Endothelial cell of umbilical vein (primary cell): ENCODE data around the gene DLG1. TPM values are rescaled to one million over a fixed set of nuclear protein-coding genes. Genes with fewer than 3 reads are reported as not detected.

Experiments used
- BruUV-seq: library from RNA; stranded (reverse); fragments of 400-500 nt; replicated peaks from 2 replicates; lab custom pipeline; 2021; lab: Mats Ljungman, UMichigan
- CTCF ChIA-PET: fragments of 300-600, 350-600 bp; sonication (Branson Sonifier 250); formaldehyde crosslinking; loops from one replicate; lab custom pipeline; 2021; ENCODE audit warnings: antibody characterized with exemption, inconsistent platforms; lab: Charles Lee
- POLR2A ChIA-PET: fragments of 300-600, 350-600 bp; sonication (Branson Sonifier 250); formaldehyde crosslinking; loops from one replicate; lab custom pipeline; 2021; ENCODE audit warnings: antibody characterized with exemption, inconsistent platforms; lab: Charles Lee
- DNase-seq: peaks from one replicate; pipeline ENCODE4 v3.0.0-alpha.2; 2011; ENCODE audit warnings: low read depth, low spot score
- FAIRE-seq: peaks from 2 replicates; lab custom pipeline; 2011; peaks lifted over from hg19 to GRCh38; lab: Jason Lieb, UNC
- H2AFZ ChIP-seq: 2 replicates; pipeline ENCODE4 v1.6.0; 2012; ENCODE audit warnings: low read depth, low read length, control low read depth, inconsistent platforms
- H3K27ac ChIP-seq: 2 replicates; pipeline ENCODE4 v1.5.1; 2011; ENCODE audit warnings: low read depth, mild to moderate bottlenecking, control low read depth, low read length, moderate library complexity; ENCODE audit not compliant: insufficient read depth
- H3K27me3 ChIP-seq, 2 experiments: 2 replicates each; pipeline versions ENCODE4 v1.6.0 to v1.6.1; 2011; ENCODE audit warnings: low read length in 2 of 2, mixed read lengths in 1 of 2; ENCODE audit not compliant: control insufficient read depth in 2 of 2, insufficient read depth in 2 of 2
- H3K36me3 ChIP-seq, 2 experiments: 2 replicates in 1 of 2; 3 replicates in 1 of 2; pipeline ENCODE4 v1.5.1; 2011; ENCODE audit warnings: low read length in 2 of 2, mild to moderate bottlenecking in 1 of 2, moderate library complexity in 1 of 2; ENCODE audit not compliant: control insufficient read depth in 2 of 2, insufficient read depth in 2 of 2; ENCODE audit errors: extremely low read depth in 1 of 2
- H3K4me1 ChIP-seq: 3 replicates; pipeline ENCODE4 v1.5.1; 2011; ENCODE audit warnings: mild to moderate bottlenecking, low read length; ENCODE audit not compliant: control insufficient read depth, insufficient read depth; ENCODE audit errors: extremely low read depth
- H3K4me2 ChIP-seq: 2 replicates; pipeline ENCODE4 v1.6.1; 2011; ENCODE audit warnings: low read length, control low read depth, mixed read lengths; ENCODE audit not compliant: insufficient read depth
- H3K4me3 ChIP-seq, 3 experiments: fragments of 200-600 bp in 1 of 3; sonication (generic), shearing (Covaris generic) in 1 of 3; replicated peaks in 1 of 3; 2 replicates each; pipeline ENCODE4 v1.5.1; 2011 to 2016; ENCODE audit warnings: control low read depth in 3 of 3, low read length in 3 of 3, mild to moderate bottlenecking in 2 of 3, inconsistent platforms in 1 of 3, low read depth in 1 of 3, moderate library complexity in 1 of 3; ENCODE audit not compliant: insufficient read depth in 1 of 3
- H3K79me2 ChIP-seq: 2 replicates; pipeline ENCODE4 v1.6.0; 2012; ENCODE audit warnings: low read length, inconsistent platforms; ENCODE audit not compliant: control insufficient read depth, insufficient read depth
- H3K9ac ChIP-seq: replicated peaks from 2 replicates; pipeline ENCODE3; 2011; ENCODE audit warnings: low read length, control low read depth; ENCODE audit not compliant: insufficient read depth; ENCODE audit errors: extremely low read depth
- H3K9me1 ChIP-seq: replicated peaks from 3 replicates; pipeline ENCODE4 v1.6.0; 2011; ENCODE audit warnings: mild to moderate bottlenecking, low read length; ENCODE audit not compliant: control insufficient read depth, insufficient read depth; ENCODE audit errors: extremely low read depth
- H3K9me3 ChIP-seq: replicated peaks from 2 replicates; pipeline ENCODE4 v1.5.1; 2012; ENCODE audit warnings: low read length, inconsistent platforms; ENCODE audit not compliant: control insufficient read depth, insufficient read depth
- H4K20me1 ChIP-seq: replicated peaks from 2 replicates; pipeline ENCODE3; 2011; ENCODE audit warnings: mild to moderate bottlenecking, low read length; ENCODE audit not compliant: control insufficient read depth, insufficient read depth; ENCODE audit errors: extremely low read depth
- EZH2 ChIP-seq: IDR thresholded peaks from 2 replicates; pipeline ENCODE4 v1.6.1; 2012; ENCODE audit warnings: borderline replicate concordance, low read depth, mild to moderate bottlenecking, moderate library complexity, low read length, inconsistent platforms; ENCODE audit not compliant: severe bottlenecking
- GATA2 ChIP-seq: IDR thresholded peaks from 2 replicates; pipeline ENCODE4 v1.7.0; 2011; ENCODE audit warnings: low read depth, mild to moderate bottlenecking, moderate library complexity, mixed read lengths, low read length; ENCODE audit not compliant: insufficient read length, insufficient read depth
- MAX ChIP-seq: IDR thresholded peaks from 2 replicates; pipeline ENCODE4 v1.6.1; 2011; ENCODE audit not compliant: insufficient read depth, insufficient read length
- MYC ChIP-seq: IDR thresholded peaks from one replicate; pipeline ENCODE4 v1.6.1; 2011; ENCODE audit warnings: mild to moderate bottlenecking, low read depth, low read length
- POLR2A ChIP-seq: IDR thresholded peaks from 2 replicates; pipeline ENCODE4 v1.6.1; 2012; ENCODE audit warnings: low read depth, mild to moderate bottlenecking, control low read depth, low read length
- POLR2AphosphoS5 ChIP-seq: IDR thresholded peaks from 2 replicates; pipeline ENCODE4 v1.6.1; 2012; ENCODE audit warnings: low read depth, mild to moderate bottlenecking, control low read depth, low read length, moderate library complexity; ENCODE audit not compliant: insufficient read depth
- dilution Hi-C: fragments of 300-500 bp; cut with MboI; formaldehyde crosslinking; loops from one replicate; pipeline ENCODE4 v1.15.0; 2019; ENCODE audit warnings: low sequenced_read_pairs; ENCODE audit not compliant: extremely low pct_ligation_motif_present
- intact Hi-C: fragments of 100-400 bp; cut with micrococcal nuclease; formaldehyde crosslinking; loops from one replicate; pipeline ENCODE4 v1.10.0; 2022
- polyA plus RNA-seq, 4 experiments: library from polyadenylated mRNA; depleted of rRNA in 3 of 4; stranded (reverse) in 3 of 4; unstranded in 1 of 4; fragments of >200 nt; gene quantifications; 2 replicates each; pipeline versions ENCODE4 v1.2.1 to v1.2.3, GENCODE V29; 2011 to 2012; ENCODE audit warnings: missing spikeins in 1 of 4
- total RNA-seq: library from RNA; stranded (reverse); gene quantifications from 2 replicates; pipeline ENCODE4 v1.2.3, GENCODE V29; 2021

The DLG1 gene
- total and polyA plus RNA-seq, 2 donors (not counting 3 experiments of a cell fraction or from before 2014, with no cell fraction given): 26.5 to 80.1 TPM

GRCh38 chr3:197242784-197243432 lies 55.5 kb downstream of the DLG1 start:
- no TSS peak for BruUV-seq
- Histone ChIP-seq H3K36me3 (peaks cover 0 to 2% of the 10 kb centered on the region in 2 experiments), H3K4me3 (no peak overlapping the region), H3K9me3 (no peaks in the 10 kb centered on the region), H3K9me1 (no peaks in the 10 kb centered on the region), H3K79me2 (peaks cover 97% of the 10 kb centered on the region), H3K9ac (no peak overlapping the region), H3K27me3 (no peaks in the 10 kb centered on the region), H3K4me2 (no peak overlapping the region), H2AFZ (no peak overlapping the region), H3K27ac (no peak overlapping the region), H3K4me1 (no peaks in the 10 kb centered on the region), H4K20me1 (peaks cover 5% of the 10 kb centered on the region)
- dilution Hi-C loops (no loop called here), intact Hi-C loops (no loop called here)
- no peak for DNase-seq
- ChIA-PET POLR2A (no interaction called here), CTCF (no interaction called here)
- no peak for TF ChIP-seq GATA2
- no peak for TF ChIP-seq POLR2AphosphoS5
- TF ChIP-seq MYC: no peak
- no peak for TF ChIP-seq MAX
- TF ChIP-seq EZH2: no peak
- no peak for FAIRE-seq

- Histone ChIP-seq H3K9me3 (no peaks in the 10 kb centered on the region), H3K9ac (no peak overlapping the region), H3K4me1 (no peaks in the 10 kb centered on the region), H4K20me1 (peaks cover 12% of the 10 kb centered on the region), H3K36me3 (peaks cover 0 to 2% of the 10 kb centered on the region in 2 experiments), H3K27ac (no peak overlapping the region), H3K27me3 (no peaks in the 10 kb centered on the region), H3K4me3 (no peak overlapping the region), H2AFZ (no peak overlapping the region), H3K9me1 (no peaks in the 10 kb centered on the region), H3K4me2 (no peak overlapping the region), H3K79me2 (peaks cover 96% of the 10 kb centered on the region)
- intact Hi-C loops: no loop called here
- dilution Hi-C loops: no loop called here
- no TSS peak for BruUV-seq
- DNase-seq (no peak), FAIRE-seq (no peak)
- ChIA-PET CTCF (no interaction called here), POLR2A (no interaction called here)
- TF ChIP-seq POLR2AphosphoS5 (no peak), POLR2A (no peak), EZH2 (no peak), MYC (no peak)
These were observed 57.2 kb downstream of the DLG1 start for GRCh38 chr3:197241173-197241572.
